Natural killer cell (primary cell): ENCODE measurements around the gene MYO5B. TPM values are rescaled to one million over a fixed set of nuclear protein-coding genes. Genes with fewer than 3 reads are reported as not detected.

ENCODE experiments used
- ATAC-seq, 3 donors: fragments of 150-1000 bp in 2 of 3; fragments of 200-7000 bp in 1 of 3; cut with Tn5 transposase; 1 replicate in 1 of 3; 2 replicates in 2 of 3; pipeline ENCODE4 v1.10.0; 2021; ENCODE audit warnings: mild to moderate bottlenecking in 2 of 3, moderate library complexity in 2 of 3
- DNase-seq, 2 donors: peaks; one replicate each; pipeline versions ENCODE4 v3.0.0 to v3.0.0-alpha.2; 2013 to 2021; ENCODE audit warnings: mixed read lengths in 1 of 2
- H3K27ac ChIP-seq: one replicate; pipeline ENCODE4 v1.5.1; 2013; ENCODE audit warnings: mild to moderate bottlenecking, low read length
- H3K27me3 ChIP-seq: one replicate; pipeline ENCODE4 v1.6.1; 2013; ENCODE audit warnings: low read length; ENCODE audit not compliant: control insufficient read depth, insufficient read depth
- H3K36me3 ChIP-seq: one replicate; pipeline ENCODE4 v1.6.1; 2013; ENCODE audit warnings: low read length; ENCODE audit not compliant: control insufficient read depth, insufficient read depth
- H3K4me1 ChIP-seq: one replicate; pipeline ENCODE4 v1.6.1; 2013; ENCODE audit warnings: low read length; ENCODE audit not compliant: control insufficient read depth, insufficient read depth
- H3K4me3 ChIP-seq: one replicate; pipeline ENCODE4 v1.5.1; 2013; ENCODE audit warnings: low read length
- H3K9me3 ChIP-seq: one replicate; pipeline ENCODE4 v1.6.1; 2013; ENCODE audit warnings: low read length; ENCODE audit not compliant: control insufficient read depth, insufficient read depth
- H3K27ac Mint-ChIP-seq, 2 donors: one replicate each; pipeline ENCODE4 v1.8.0; 2022; ENCODE audit warnings: mild to moderate bottlenecking in 2 of 2, mixed read lengths in 2 of 2, moderate library complexity in 1 of 2
- H3K27me3 Mint-ChIP-seq, 2 donors: one replicate each; pipeline ENCODE4 v1.8.0; 2022; ENCODE audit warnings: low read depth in 2 of 2, mixed read lengths in 2 of 2
- H3K36me3 Mint-ChIP-seq: one replicate; pipeline ENCODE4 v1.8.0; 2022; ENCODE audit warnings: mixed read lengths
- H3K4me1 Mint-ChIP-seq, 2 donors: one replicate each; pipeline ENCODE4 v1.8.0; 2022; ENCODE audit warnings: mixed read lengths in 2 of 2
- H3K4me3 Mint-ChIP-seq: one replicate; pipeline ENCODE4 v1.8.0; 2022; ENCODE audit warnings: mild to moderate bottlenecking, moderate library complexity, mixed read lengths
- H3K9me3 Mint-ChIP-seq, 2 donors: one replicate each; pipeline ENCODE4 v1.8.0; 2022; ENCODE audit warnings: mixed read lengths in 2 of 2
- WGBS: methylation state at CpG from one replicate; pipeline ENCODE4 v1.1.7; 2013; ENCODE audit warnings: missing lambda C conversion rate; ENCODE audit not compliant: insufficient coverage; 5-methylcytosine and 5-hydroxymethylcytosine counted together
- intact Hi-C: fragments of 100-400 bp; cut with micrococcal nuclease; formaldehyde crosslinking; loops from one replicate; pipeline ENCODE4 v1.14.2; 2022
- total RNA-seq, 4 donors: library from RNA; stranded (reverse); fragments of 120-200 nt in 1 of 4; gene quantifications; one replicate each; pipeline versions ENCODE4 v1.2.3 to v1.2.4, GENCODE V29; 2013 to 2022
- TF ChIP-seq, protein P1 (sequence below): fragments of 200-600 bp; IDR thresholded peaks from one replicate; pipeline ENCODE4 v1.8.0; 2022; ENCODE audit warnings: antibody characterized with exemption

The MYO5B gene
- total RNA-seq, 3 donors from 2014 or later (not counting 1 experiment from before 2014, with no cell fraction given), result 0.33 TPM; not detected in 2

DNA sequence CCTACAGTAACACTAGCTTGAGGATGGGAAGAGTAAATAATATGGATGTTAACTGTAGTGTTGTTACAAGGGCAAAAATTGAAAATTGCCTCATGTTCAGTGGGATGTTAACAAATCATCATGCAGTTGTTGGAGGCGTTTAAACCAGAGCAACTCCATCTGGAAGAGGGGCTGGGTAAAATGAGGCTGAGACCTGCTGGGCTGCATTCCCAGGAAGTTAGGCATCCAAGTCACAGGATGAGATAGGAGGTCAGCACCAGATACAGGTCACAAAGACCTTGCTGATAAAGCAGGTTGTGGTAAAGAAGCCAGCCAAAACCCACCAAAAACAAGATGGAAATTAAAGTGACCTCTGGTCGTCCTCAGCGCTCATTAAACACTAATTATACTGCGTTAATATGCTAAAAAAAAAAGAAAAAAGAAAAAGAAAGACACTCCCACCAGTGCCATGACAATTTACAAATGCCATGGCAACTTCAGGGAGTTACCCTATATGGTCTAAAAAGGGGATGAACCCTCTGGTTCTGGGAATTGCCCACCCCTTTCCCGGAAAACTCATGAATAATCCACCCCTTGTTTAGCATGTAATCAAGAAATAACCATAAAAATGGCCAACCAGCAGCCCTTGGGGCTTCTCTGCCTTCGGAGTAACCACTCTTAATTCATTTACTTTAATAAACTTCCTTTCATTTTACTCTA, 101.4 kb downstream of the MYO5B start:
- TF ChIP-seq, protein P1, sequence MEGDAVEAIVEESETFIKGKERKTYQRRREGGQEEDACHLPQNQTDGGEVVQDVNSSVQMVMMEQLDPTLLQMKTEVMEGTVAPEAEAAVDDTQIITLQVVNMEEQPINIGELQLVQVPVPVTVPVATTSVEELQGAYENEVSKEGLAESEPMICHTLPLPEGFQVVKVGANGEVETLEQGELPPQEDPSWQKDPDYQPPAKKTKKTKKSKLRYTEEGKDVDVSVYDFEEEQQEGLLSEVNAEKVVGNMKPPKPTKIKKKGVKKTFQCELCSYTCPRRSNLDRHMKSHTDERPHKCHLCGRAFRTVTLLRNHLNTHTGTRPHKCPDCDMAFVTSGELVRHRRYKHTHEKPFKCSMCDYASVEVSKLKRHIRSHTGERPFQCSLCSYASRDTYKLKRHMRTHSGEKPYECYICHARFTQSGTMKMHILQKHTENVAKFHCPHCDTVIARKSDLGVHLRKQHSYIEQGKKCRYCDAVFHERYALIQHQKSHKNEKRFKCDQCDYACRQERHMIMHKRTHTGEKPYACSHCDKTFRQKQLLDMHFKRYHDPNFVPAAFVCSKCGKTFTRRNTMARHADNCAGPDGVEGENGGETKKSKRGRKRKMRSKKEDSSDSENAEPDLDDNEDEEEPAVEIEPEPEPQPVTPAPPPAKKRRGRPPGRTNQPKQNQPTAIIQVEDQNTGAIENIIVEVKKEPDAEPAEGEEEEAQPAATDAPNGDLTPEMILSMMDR, result no peak
- Mint-ChIP-seq H3K9me3 (no peaks in the 10 kb centered on the region), H3K36me3 (no peaks in the 10 kb centered on the region), H3K4me3 (no peak overlapping the region), H3K4me1 (no peaks in the 10 kb centered on the region), H3K27me3 (peaks cover 13 to 65% of the 10 kb centered on the region in 2 donors), H3K27ac (no peak overlapping the region)
- intact Hi-C loops, result no loop called here
- Histone ChIP-seq H3K27ac (no peak overlapping the region), H3K36me3 (no peaks in the 10 kb centered on the region), H3K4me3 (no peak overlapping the region), H3K27me3 (no peaks in the 10 kb centered on the region), H3K4me1 (no peaks in the 10 kb centered on the region), H3K9me3 (no peaks in the 10 kb centered on the region)
- no peak for ATAC-seq
- DNase-seq, result no peak
- WGBS, result 83% methylated on average over 6 of the region's 6 CpGs

DNA sequence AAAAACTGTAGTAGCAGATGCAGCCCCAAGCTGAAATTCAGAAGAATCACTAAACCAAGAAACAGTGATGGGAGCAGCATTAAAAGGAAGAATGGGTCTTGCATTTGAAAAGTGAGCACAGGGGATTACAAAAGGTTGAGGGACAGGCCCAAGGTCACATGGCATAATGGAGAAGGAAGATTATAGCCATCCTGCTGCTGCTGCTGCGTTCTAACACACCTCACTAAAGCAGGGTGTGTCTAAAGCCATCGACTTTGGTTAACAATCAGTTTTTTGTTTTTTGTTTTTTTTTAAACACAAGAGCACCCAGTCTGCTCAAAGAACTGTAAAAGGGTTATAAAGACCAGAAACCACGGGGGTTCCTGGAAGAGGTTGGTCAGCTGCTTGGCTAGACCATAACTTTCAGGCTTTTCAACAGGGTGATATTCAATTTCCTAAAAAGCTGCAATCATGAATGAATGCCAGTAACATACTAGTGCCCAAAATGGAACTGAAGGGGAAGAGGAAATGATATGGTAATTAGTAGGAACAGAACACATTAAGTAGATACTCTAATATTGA, 102.6 kb downstream of the MYO5B start:
- Histone ChIP-seq H3K9me3 (no peaks in the 10 kb centered on the region), H3K4me1 (no peaks in the 10 kb centered on the region), H3K4me3 (no peak overlapping the region), H3K36me3 (no peaks in the 10 kb centered on the region), H3K27ac (no peak overlapping the region), H3K27me3 (no peaks in the 10 kb centered on the region)
- Mint-ChIP-seq H3K4me3 (no peak overlapping the region), H3K27ac (no peak overlapping the region), H3K36me3 (no peaks in the 10 kb centered on the region), H3K9me3 (no peaks in the 10 kb centered on the region), H3K4me1 (no peaks in the 10 kb centered on the region), H3K27me3 (peaks cover 19 to 53% of the 10 kb centered on the region in 2 donors)
- DNase-seq (no peak), ATAC-seq (no peak)
- 50% methylated on average over 3 of the region's 3 CpGs for WGBS
- TF ChIP-seq, protein P1, result no peak
- intact Hi-C loops, result no loop called here

- ATAC-seq, result no peak
Observed at GRCh38 chr18:50091509-50092244, 103.3 kb downstream of the MYO5B start.

More at GRCh38 chr18:50091509-50092244, 103.3 kb downstream of the MYO5B start:
- no peaks in the 10 kb centered on the region for H3K27me3 ChIP-seq
- H3K4me3 Mint-ChIP-seq, result no peak overlapping the region
- 76% methylated on average over 2 of the region's 2 CpGs for WGBS
- no peaks in the 10 kb centered on the region for H3K36me3 Mint-ChIP-seq
- H3K27ac ChIP-seq, result no peak overlapping the region
- no peaks in the 10 kb centered on the region for H3K4me1 ChIP-seq
- H3K27me3 Mint-ChIP-seq, result peaks cover 17 to 47% of the 10 kb centered on the region in 2 donors
- H3K36me3 ChIP-seq, result no peaks in the 10 kb centered on the region
- no peak for DNase-seq
- intact Hi-C loops, result no loop called here
- no peaks in the 10 kb centered on the region for H3K4me1 Mint-ChIP-seq
- H3K9me3 Mint-ChIP-seq, result no peaks in the 10 kb centered on the region
- H3K4me3 ChIP-seq, result no peak overlapping the region
- TF ChIP-seq, protein P1, result no peak
- H3K27ac Mint-ChIP-seq, result no peak overlapping the region
- no peaks in the 10 kb centered on the region for H3K9me3 ChIP-seq
